ENCODE results near the gene RUNX2. TPM values are rescaled to one million over a fixed set of nuclear protein-coding genes. Genes with fewer than 3 reads are reported as not detected.

Gene RUNX2
- polyA plus RNA-seq, 1 of the 3 experiments (the other 2 are of a cell fraction), result 4.4 TPM

GRCh38 chr6:45491874-45492273 is 163.7 kb downstream of the RUNX2 start:
- Histone ChIP-seq H3K9ac (no peak overlapping the region), H3K9me3 (no peaks in the 10 kb centered on the region), H3K4me3 (ENCODE audit: low read depth in 2 of 2, low read length in 1 of 2) (no peak overlapping the region), H3F3A (replicated peaks; ENCODE audit: insufficient read depth) (no peaks in the 10 kb centered on the region), H2AFZ (ENCODE audit: low read depth) (no peak overlapping the region), H3K36me3 (replicated peaks in 1 of 2; ENCODE audit: control insufficient read depth in 1 of 2, insufficient read depth in 2 of 2, low read length in 1 of 2) (peaks cover 0 to 3% of the 10 kb centered on the region in 2 experiments), H3K27ac (ENCODE audit: low read depth in 2 of 2, low read length in 1 of 2) (no peak overlapping the region), H3K4me2 (no peak overlapping the region), H4K20me1 (ENCODE audit: insufficient read depth) (no peaks in the 10 kb centered on the region), H3K9me2 (no peaks in the 10 kb centered on the region), H3K27me3 (ENCODE audit: insufficient read depth) (no peaks in the 10 kb centered on the region), H3K79me2 (ENCODE audit: insufficient read depth) (no peaks in the 10 kb centered on the region), H3K4me1 (ENCODE audit: control insufficient read depth in 1 of 2, insufficient read depth in 2 of 2, low read depth in 1 of 2, low read length in 1 of 2) (no peaks in the 10 kb centered on the region)
- TF ChIP-seq RXRA (IDR thresholded peaks at IDR 0.05; ENCODE audit: borderline replicate concordance, low read depth) (no peak), CHD2 (IDR thresholded peaks at IDR 0.05; ENCODE audit: low read length, partially characterized antibody) (no peak), FOXJ3 (CRISPR knock-in tag; IDR thresholded peaks at IDR 0.05) (no peak), NRF1 (IDR thresholded peaks at IDR 0.05; ENCODE audit: low read depth, low read length) (no peak), TCF12 (IDR thresholded peaks at IDR 0.05) (no peak), TAF1 (IDR thresholded peaks at IDR 0.05; ENCODE audit: borderline replicate concordance, low read depth, low read length) (no peak)
- WGBS (ENCODE audit: low lambda C conversion rate), result 63% methylated on average over 6 of the region's 6 CpGs
- POLR2A ChIA-PET, result no interaction called here
- CTCF ChIA-PET, result interaction anchor here (1.5 kb wide), 1 partner anchor 9 kb away, joined by 10 read pairs; no protein-coding TSS in a partner anchor
- DNase-seq, result no peak

- Histone ChIP-seq H3K4me3 (ENCODE audit: low read depth in 2 of 2, low read length in 1 of 2) (no peak overlapping the region), H3K36me3 (replicated peaks in 1 of 2; ENCODE audit: control insufficient read depth in 1 of 2, insufficient read depth in 2 of 2, low read length in 1 of 2) (peaks cover 0 to 3% of the 10 kb centered on the region in 2 experiments), H3K27ac (ENCODE audit: low read depth in 2 of 2, low read length in 1 of 2) (no peak overlapping the region), H3K4me2 (no peak overlapping the region), H3F3A (replicated peaks; ENCODE audit: insufficient read depth) (no peaks in the 10 kb centered on the region), H3K79me2 (ENCODE audit: insufficient read depth) (no peaks in the 10 kb centered on the region), H3K9ac (no peak overlapping the region), H3K9me2 (no peaks in the 10 kb centered on the region), H4K20me1 (ENCODE audit: insufficient read depth) (no peaks in the 10 kb centered on the region), H3K4me1 (ENCODE audit: control insufficient read depth in 1 of 2, insufficient read depth in 2 of 2, low read depth in 1 of 2, low read length in 1 of 2) (no peaks in the 10 kb centered on the region), H3K27me3 (ENCODE audit: insufficient read depth) (no peaks in the 10 kb centered on the region), H2AFZ (ENCODE audit: low read depth) (no peak overlapping the region), H3K9me3 (no peaks in the 10 kb centered on the region)
- DNase-seq, result no peak
- POLR2A ChIA-PET, result no interaction called here
- no peak for TF ChIP-seq ELF1 (IDR thresholded peaks at IDR 0.05)
- no peak for TF ChIP-seq NRF1 (IDR thresholded peaks at IDR 0.05; ENCODE audit: low read depth, low read length)
- TF ChIP-seq TAF1 (IDR thresholded peaks at IDR 0.05; ENCODE audit: borderline replicate concordance, low read depth, low read length), result no peak
- CTCF ChIA-PET, result no interaction called here
- WGBS (ENCODE audit: low lambda C conversion rate), result 64% methylated on average over 2 of the region's 2 CpGs
Measured at GRCh38 chr6:45493761-45494160, 165.6 kb downstream of the RUNX2 start.

GRCh38 chr6:45494416-45495135 is 166.4 kb downstream of the RUNX2 start:
- CTCF ChIA-PET, result interaction anchor here (0.6 kb wide), 1 partner anchor 1024 kb away, joined by 3 read pairs; no protein-coding TSS in a partner anchor
- WGBS (ENCODE audit: low lambda C conversion rate), result 84% methylated on average over 3 of the region's 3 CpGs

More at GRCh38 chr6:45494416-45495135, 166.4 kb downstream of the RUNX2 start:
- Histone ChIP-seq H3K36me3 (replicated peaks in 1 of 2; ENCODE audit: control insufficient read depth in 1 of 2, insufficient read depth in 2 of 2, low read length in 1 of 2) (peaks cover 0 to 3% of the 10 kb centered on the region in 2 experiments), H3K79me2 (ENCODE audit: insufficient read depth) (no peaks in the 10 kb centered on the region), H2AFZ (ENCODE audit: low read depth) (no peak overlapping the region), H3K9ac (no peak overlapping the region), H3K4me3 (ENCODE audit: low read depth in 2 of 2, low read length in 1 of 2) (no peak overlapping the region), H4K20me1 (ENCODE audit: insufficient read depth) (no peaks in the 10 kb centered on the region), H3F3A (replicated peaks; ENCODE audit: insufficient read depth) (no peaks in the 10 kb centered on the region), H3K4me1 (ENCODE audit: control insufficient read depth in 1 of 2, insufficient read depth in 2 of 2, low read depth in 1 of 2, low read length in 1 of 2) (no peaks in the 10 kb centered on the region), H3K9me3 (no peaks in the 10 kb centered on the region), H3K27me3 (ENCODE audit: insufficient read depth) (no peaks in the 10 kb centered on the region), H3K27ac (ENCODE audit: low read depth in 2 of 2, low read length in 1 of 2) (no peak overlapping the region), H3K9me2 (no peaks in the 10 kb centered on the region), H3K4me2 (no peak overlapping the region)
- POLR2A ChIA-PET, result no interaction called here
- TF ChIP-seq ELF1 (IDR thresholded peaks at IDR 0.05), result no peak
- DNase-seq, result no peak
